GM18519 (cell line): ENCODE results near the gene LRRC57.
A peak's percentile ranks its signal among the peaks of the same experiment; 100 is the strongest.

Experiments
- ATAC-seq: cut with Tn5 transposase; IDR thresholded peaks from one replicate; pipeline ENCODE4 v1.9.1; 2021; ENCODE audit warnings: mild to moderate bottlenecking, moderate library complexity; ENCODE audit not compliant: unreplicated experiment, low FRiP score

LRRC57 gene

GRCh38 chr15:42493679-42494078 is 54.9 kb downstream of the LRRC57 start:
- ATAC-seq, result no peak

- ATAC-seq, result no peak
These were observed 56.9 kb downstream of the LRRC57 start for GRCh38 chr15:42491539-42492225.

- peak; percentile 55 for ATAC-seq
These were observed 57.7 kb downstream of the LRRC57 start, which contains the start of gene ZNF106 for GRCh38 chr15:42490671-42491538. Gene ZNF106, minus strand, starts transcription at chr15:42491141. Its CDS starts 18,852 bp downstream, at chr15:42472289.

- no peak for ATAC-seq
These were observed 58.3 kb downstream of the LRRC57 start for GRCh38 chr15:42490291-42490670.
